Gastrocnemius medialis (tissue), 4 donors: Measurements from ENCODE around the gene PKNOX2. TPM values are rescaled to one million over a fixed set of nuclear protein-coding genes. Genes with fewer than 3 reads are reported as not detected.

Experiments
- ATAC-seq, 2 donors: fragments of 150-250 bp; one replicate each; pipeline ENCODE4 v1.9.1; 2016
- DNase-seq, 2 donors: peaks; one replicate each; pipeline ENCODE4 v3.0.0-alpha.2; 2019
- H3K27ac ChIP-seq, 4 donors: fragments of 200-600 bp; sonication (generic); 1 replicate in 1 of 4; 2 replicates in 3 of 4; pipeline ENCODE4 v1.5.1; 2016 to 2018; ENCODE audit warnings: mild to moderate bottlenecking in 2 of 4, moderate library complexity in 1 of 4
- H3K27me3 ChIP-seq, 3 donors: fragments of 200-600 bp; sonication (generic) in 2 of 3; 1 replicate in 1 of 3; 2 replicates in 2 of 3; pipeline versions ENCODE4 v1.5.1 to v1.6.0; 2016 to 2019; ENCODE audit warnings: mild to moderate bottlenecking in 1 of 3, moderate library complexity in 1 of 3
- H3K36me3 ChIP-seq, 2 donors: fragments of 200-600 bp; sonication (generic) in 1 of 2; one replicate each; pipeline ENCODE4 v1.5.1; 2017 to 2018
- H3K4me1 ChIP-seq, 2 donors: fragments of 200-600 bp; sonication (generic) in 1 of 2; one replicate each; pipeline ENCODE4 v1.5.1; 2016 to 2017; ENCODE audit warnings: mild to moderate bottlenecking in 2 of 2
- H3K4me3 ChIP-seq, 4 donors: fragments of 200-600 bp; sonication (generic) in 3 of 4; 1 replicate in 1 of 4; 2 replicates in 3 of 4; pipeline ENCODE4 v1.5.1; 2016 to 2019; ENCODE audit warnings: mild to moderate bottlenecking in 2 of 4
- H3K9me3 ChIP-seq, 3 donors: fragments of 200-600 bp; sonication (generic) in 2 of 3; 1 replicate in 1 of 3; 2 replicates in 2 of 3; pipeline ENCODE4 v1.5.1; 2016 to 2019
- CTCF ChIP-seq, 5 experiments: fragments of 450-650 bp in 3 of 5; fragments of 200-600 bp in 2 of 5; sonication (generic) in 2 of 5; IDR thresholded peaks in 4 of 5; conservative IDR thresholded peaks in 1 of 5; 1 replicate in 4 of 5; 2 replicates in 1 of 5; pipeline ENCODE4 v1.5.1; 2016 to 2019; ENCODE audit warnings: antibody characterized with exemption in 5 of 5, mild to moderate bottlenecking in 3 of 5, moderate library complexity in 3 of 5
- POLR2A ChIP-seq, 2 donors: fragments of 450-650 bp; IDR thresholded peaks; one replicate each; pipeline ENCODE4 v1.6.1; 2017; ENCODE audit warnings: antibody characterized with exemption in 2 of 2, mild to moderate bottlenecking in 2 of 2, moderate library complexity in 2 of 2
- in situ Hi-C, 4 donors: fragments of 200-750 bp; cut with MboI; loops; one replicate each; pipeline versions ENCODE4 v1.15.0 to v1.8.0; 2017; ENCODE audit warnings: low sequenced_read_pairs in 4 of 4
- intact Hi-C: fragments of 100-400 bp; cut with DNase I; formaldehyde crosslinking; loops from one replicate; pipeline ENCODE4 v1.15.1; 2023; ENCODE audit warnings: low total_unique reads
- total RNA-seq, 4 donors: library from RNA; depleted of rRNA; stranded (reverse); fragments of >200 nt; gene quantifications; one replicate each; pipeline versions ENCODE4 v1.1.0 to v1.2.3, GENCODE V29; 2016

PKNOX2 gene
- total RNA-seq, 4 donors from 2014 or later: 3.7 to 11.7 (median 6.0) TPM

GRCh38 chr11:125389339-125390166, 225.0 kb downstream of the PKNOX2 start:
- in situ Hi-C loops: no loop called here

GRCh38 chr11:125390946-125391345, 226.4 kb downstream of the PKNOX2 start:
- Histone ChIP-seq H3K4me3 (no peak overlapping the region), H3K36me3 (no peaks in the 10 kb centered on the region), H3K9me3 (no peaks in the 10 kb centered on the region), H3K27ac (no peak overlapping the region), H3K27me3 (no peaks in the 10 kb centered on the region), H3K4me1 (no peaks in the 10 kb centered on the region)
- no peak for ATAC-seq
- in situ Hi-C loops: no loop called here
- DNase-seq: no peak
- TF ChIP-seq CTCF (IDR thresholded peaks at IDR 0.05 in 4 of 5, conservative IDR thresholded peaks at IDR 0.05 in 1 of 5) (no peak), POLR2A (IDR thresholded peaks at IDR 0.05) (no peak)
- intact Hi-C loops: no loop called here

More at GRCh38 chr11:125389339-125390166, 225.0 kb downstream of the PKNOX2 start:
- no peak for DNase-seq
- Histone ChIP-seq H3K36me3 (no peaks in the 10 kb centered on the region), H3K27ac (no peak overlapping the region), H3K4me3 (no peak overlapping the region), H3K4me1 (no peaks in the 10 kb centered on the region), H3K27me3 (no peaks in the 10 kb centered on the region), H3K9me3 (no peaks in the 10 kb centered on the region)
- intact Hi-C loops: no loop called here
- no peak for ATAC-seq
- TF ChIP-seq POLR2A (IDR thresholded peaks at IDR 0.05): no peak
- TF ChIP-seq CTCF (IDR thresholded peaks at IDR 0.05 in 4 of 5, conservative IDR thresholded peaks at IDR 0.05 in 1 of 5): no peak

- intact Hi-C loops: no loop called here
- TF ChIP-seq POLR2A (IDR thresholded peaks at IDR 0.05) (no peak), CTCF (IDR thresholded peaks at IDR 0.05 in 4 of 5, conservative IDR thresholded peaks at IDR 0.05 in 1 of 5) (no peak)
- Histone ChIP-seq H3K9me3 (no peaks in the 10 kb centered on the region), H3K27me3 (no peaks in the 10 kb centered on the region), H3K36me3 (no peaks in the 10 kb centered on the region), H3K4me3 (no peak overlapping the region), H3K4me1 (no peaks in the 10 kb centered on the region), H3K27ac (no peak overlapping the region)
- in situ Hi-C loops: no loop called here
- DNase-seq (no peak), ATAC-seq (no peak)
These were observed 228.8 kb downstream of the PKNOX2 start for GRCh38 chr11:125393331-125393730.

- DNase-seq: no peak
- Histone ChIP-seq H3K27ac (no peak overlapping the region), H3K4me1 (no peaks in the 10 kb centered on the region), H3K36me3 (no peaks in the 10 kb centered on the region), H3K27me3 (no peaks in the 10 kb centered on the region), H3K4me3 (no peak overlapping the region), H3K9me3 (no peaks in the 10 kb centered on the region)
- intact Hi-C loops (no loop called here), in situ Hi-C loops (no loop called here)
- ATAC-seq: no peak
- TF ChIP-seq POLR2A (IDR thresholded peaks at IDR 0.05): no peak
- TF ChIP-seq CTCF (IDR thresholded peaks at IDR 0.05 in 4 of 5, conservative IDR thresholded peaks at IDR 0.05 in 1 of 5): no peak
These were observed 229.7 kb downstream of the PKNOX2 start for GRCh38 chr11:125394296-125394695.
